Ascending aorta (tissue), 2 donors: ENCODE measurements around the gene TRAPPC3L. TPM values are rescaled to one million over a fixed set of nuclear protein-coding genes. Genes with fewer than 3 reads are reported as not detected.

ENCODE experiments used
- DNase-seq, 2 donors: peaks; one replicate each; pipeline ENCODE4 v3.0.0-alpha.2; 2019; ENCODE audit warnings: low spot score in 2 of 2
- H3K27ac ChIP-seq, 2 donors: fragments of 200-600 bp; sonication (generic); one replicate each; pipeline ENCODE4 v1.5.1; 2016 to 2017; ENCODE audit warnings: mild to moderate bottlenecking in 1 of 2
- H3K27me3 ChIP-seq: fragments of 200-600 bp; sonication (generic); one replicate; pipeline ENCODE4 v1.5.1; 2017
- H3K36me3 ChIP-seq, 2 donors: fragments of 200-600 bp; sonication (generic); one replicate each; pipeline ENCODE4 v1.5.1; 2016
- H3K4me1 ChIP-seq, 2 donors: fragments of 200-600 bp; sonication (generic); one replicate each; pipeline ENCODE4 v1.5.1; 2016 to 2017; ENCODE audit warnings: mild to moderate bottlenecking in 1 of 2
- H3K4me3 ChIP-seq, 2 donors: fragments of 200-600 bp; sonication (generic); one replicate each; pipeline ENCODE4 v1.5.1; 2016 to 2017; ENCODE audit warnings: mild to moderate bottlenecking in 1 of 2
- H3K9me3 ChIP-seq, 2 donors: fragments of 200-600 bp; sonication (generic); one replicate each; pipeline ENCODE4 v1.5.1; 2016
- intact Hi-C: fragments of 100-400 bp; cut with DNase I; formaldehyde crosslinking; loops from one replicate; pipeline ENCODE4 v1.15.1; 2023
- total RNA-seq: library from RNA; depleted of rRNA; stranded (reverse); fragments of >200 nt; gene quantifications from one replicate; pipeline ENCODE4 v1.1.0, GENCODE V29; 2016
- TF ChIP-seq, protein P1 (sequence below), 3 experiments: fragments of 200-600 bp in 2 of 3; fragments of 450-650 bp in 1 of 3; sonication (generic) in 2 of 3; IDR thresholded peaks; one replicate each; pipeline ENCODE4 v1.5.1; 2016 to 2019; ENCODE audit warnings: antibody characterized with exemption in 3 of 3, mild to moderate bottlenecking in 1 of 3, moderate library complexity in 1 of 3

Gene TRAPPC3L
- total RNA-seq, 1 donor from 2014 or later, result not detected

DNA sequence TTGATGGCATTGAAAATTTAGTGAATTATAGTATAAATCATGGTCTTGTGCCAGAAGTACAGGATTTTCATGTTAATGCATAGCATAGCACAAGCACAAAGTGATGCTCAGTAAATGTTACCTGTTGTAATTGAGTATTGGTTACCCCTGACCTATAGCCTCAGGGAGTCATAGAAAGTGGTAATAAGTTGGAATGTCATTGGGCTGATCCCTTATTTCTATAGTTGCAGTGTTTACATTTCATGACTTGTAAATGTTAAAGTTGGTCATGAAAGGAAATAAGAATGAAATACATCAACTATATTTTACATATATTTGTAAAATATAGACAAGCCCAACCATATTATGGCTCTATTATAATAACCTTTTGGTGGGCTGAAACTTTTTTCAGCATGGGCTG lies 32.9 kb upstream of the TRAPPC3L start:
- DNase-seq, result no peak
- Histone ChIP-seq H3K27ac (no peak overlapping the region), H3K27me3 (no peaks in the 10 kb centered on the region), H3K4me3 (no peak overlapping the region), H3K36me3 (peaks cover 0 to 36% of the 10 kb centered on the region in 2 donors), H3K4me1 (peaks cover 0 to 3% of the 10 kb centered on the region in 2 donors), H3K9me3 (no peaks in the 10 kb centered on the region)
- TF ChIP-seq, protein P1, sequence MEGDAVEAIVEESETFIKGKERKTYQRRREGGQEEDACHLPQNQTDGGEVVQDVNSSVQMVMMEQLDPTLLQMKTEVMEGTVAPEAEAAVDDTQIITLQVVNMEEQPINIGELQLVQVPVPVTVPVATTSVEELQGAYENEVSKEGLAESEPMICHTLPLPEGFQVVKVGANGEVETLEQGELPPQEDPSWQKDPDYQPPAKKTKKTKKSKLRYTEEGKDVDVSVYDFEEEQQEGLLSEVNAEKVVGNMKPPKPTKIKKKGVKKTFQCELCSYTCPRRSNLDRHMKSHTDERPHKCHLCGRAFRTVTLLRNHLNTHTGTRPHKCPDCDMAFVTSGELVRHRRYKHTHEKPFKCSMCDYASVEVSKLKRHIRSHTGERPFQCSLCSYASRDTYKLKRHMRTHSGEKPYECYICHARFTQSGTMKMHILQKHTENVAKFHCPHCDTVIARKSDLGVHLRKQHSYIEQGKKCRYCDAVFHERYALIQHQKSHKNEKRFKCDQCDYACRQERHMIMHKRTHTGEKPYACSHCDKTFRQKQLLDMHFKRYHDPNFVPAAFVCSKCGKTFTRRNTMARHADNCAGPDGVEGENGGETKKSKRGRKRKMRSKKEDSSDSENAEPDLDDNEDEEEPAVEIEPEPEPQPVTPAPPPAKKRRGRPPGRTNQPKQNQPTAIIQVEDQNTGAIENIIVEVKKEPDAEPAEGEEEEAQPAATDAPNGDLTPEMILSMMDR (IDR thresholded peaks at IDR 0.05), result no peak
- intact Hi-C loops, result no loop called here

DNA sequence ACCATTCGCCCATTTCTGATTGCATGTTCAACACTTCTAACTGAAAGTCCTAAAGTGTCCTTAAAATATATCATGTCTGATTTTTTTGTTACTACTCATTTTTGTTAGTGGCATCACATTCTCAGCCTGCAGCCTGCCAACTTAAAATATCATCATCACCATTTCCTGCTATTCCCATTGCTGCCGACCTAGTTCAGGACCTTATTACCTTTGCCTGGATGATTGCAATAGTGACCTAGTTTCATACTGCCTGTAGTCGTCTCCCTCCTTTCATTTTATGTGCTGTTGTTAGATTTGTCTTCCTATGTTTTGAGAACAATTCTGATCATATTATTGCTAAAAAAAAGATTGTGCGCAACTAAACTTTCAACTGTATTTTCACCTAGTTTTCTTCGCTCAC lies 32.0 kb upstream of the TRAPPC3L start:
- Histone ChIP-seq H3K36me3 (peaks cover 0 to 29% of the 10 kb centered on the region in 2 donors), H3K4me1 (peaks cover 0 to 11% of the 10 kb centered on the region in 2 donors), H3K27ac (no peak overlapping the region), H3K9me3 (no peaks in the 10 kb centered on the region), H3K27me3 (no peaks in the 10 kb centered on the region), H3K4me3 (no peak overlapping the region)
- DNase-seq, result no peak
- TF ChIP-seq, protein P1 (IDR thresholded peaks at IDR 0.05), result no peak
- intact Hi-C loops, result no loop called here

DNA sequence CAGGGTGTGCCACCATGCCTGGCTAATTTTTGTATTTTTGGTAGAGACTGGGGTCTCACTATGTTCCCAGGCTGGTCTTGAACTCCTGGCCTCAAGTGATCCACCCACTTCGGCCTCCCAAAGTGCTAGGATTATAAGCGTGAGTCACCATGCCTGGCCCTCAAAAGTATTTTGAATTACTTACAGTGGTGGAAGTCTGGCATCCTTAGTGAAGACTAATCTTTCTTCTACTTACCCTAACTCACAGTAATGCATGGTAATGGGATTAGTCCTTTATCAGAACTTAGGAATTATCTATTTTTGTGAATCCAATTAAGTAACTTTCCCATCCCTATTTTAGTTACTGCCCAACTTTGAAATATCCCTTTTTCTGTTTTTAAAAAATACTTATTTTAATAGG lies 29.7 kb upstream of the TRAPPC3L start:
- peaks cover 0 to 29% of the 10 kb centered on the region in 2 donors for H3K36me3 ChIP-seq
- H3K27me3 ChIP-seq, result no peaks in the 10 kb centered on the region
- intact Hi-C loops, result no loop called here
- TF ChIP-seq, protein P1 (IDR thresholded peaks at IDR 0.05), result no peak
- DNase-seq, result no peak
- no peak overlapping the region for H3K4me3 ChIP-seq
- peaks cover 0 to 12% of the 10 kb centered on the region in 2 donors for H3K4me1 ChIP-seq
- no peak overlapping the region for H3K27ac ChIP-seq
- no peaks in the 10 kb centered on the region for H3K9me3 ChIP-seq

DNA sequence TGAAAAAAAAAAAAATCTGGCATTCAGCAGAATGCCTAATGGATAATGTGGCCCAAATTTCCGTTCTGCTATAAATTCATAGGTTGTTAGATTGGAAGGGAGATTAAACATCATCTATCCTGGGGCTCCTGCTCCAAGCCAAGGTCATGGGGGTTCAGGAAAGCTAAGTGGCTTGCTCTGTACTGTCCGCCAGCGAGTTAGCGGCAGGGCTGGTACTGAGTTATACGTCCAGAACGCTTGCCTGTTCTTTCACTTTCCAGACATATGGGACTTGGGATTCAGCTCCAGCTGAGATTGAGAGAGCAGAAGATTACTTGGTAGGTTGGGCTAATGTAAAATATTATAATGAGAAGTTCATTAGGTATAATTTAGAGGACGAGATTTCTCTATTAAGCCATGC lies 26.7 kb upstream of the TRAPPC3L start:
- H3K27ac ChIP-seq, result peak overlapping the region; percentile 89 to 92
- TF ChIP-seq, protein P1 (IDR thresholded peaks at IDR 0.05), result no peak
- H3K36me3 ChIP-seq, result peaks cover 0 to 22% of the 10 kb centered on the region in 2 donors
- H3K9me3 ChIP-seq, result no peaks in the 10 kb centered on the region
- H3K4me3 ChIP-seq, result peak overlapping the region; percentile 68 to 74
- no peak for DNase-seq
- H3K27me3 ChIP-seq, result no peaks in the 10 kb centered on the region
- intact Hi-C loops, result loop anchor here (5.0 kb wide), 1 partner anchor 95 kb away; the partner anchor contains the start of gene ZUP1
- peaks cover 0 to 14% of the 10 kb centered on the region in 2 donors for H3K4me1 ChIP-seq

DNA sequence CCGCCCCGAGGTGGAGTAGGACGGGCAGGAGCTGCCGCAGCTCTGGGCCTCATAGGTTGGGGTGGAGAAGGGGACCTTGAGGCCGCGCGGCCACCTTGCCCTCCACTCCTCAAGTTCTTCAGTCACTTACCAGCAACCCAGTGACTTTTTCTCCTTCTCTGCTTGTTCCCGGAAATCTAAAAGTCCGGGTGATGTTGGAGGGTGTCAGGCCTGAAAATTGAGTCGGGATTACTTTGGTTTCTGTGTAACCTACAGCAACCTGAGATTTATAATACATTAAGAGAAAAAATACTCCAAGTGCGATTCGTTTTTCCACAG lies 26.2 kb upstream of the TRAPPC3L start:
- H3K36me3 ChIP-seq, result peaks cover 0 to 20% of the 10 kb centered on the region in 2 donors
- intact Hi-C loops, result loop anchor here (1.0 to 5.0 kb wide), 4 partner anchors 45 to 293 kb away; partner anchors contain the start of genes CALHM5, RSPH4A, TSPYL1 and ZUP1
- peaks cover 0 to 14% of the 10 kb centered on the region in 2 donors for H3K4me1 ChIP-seq
- H3K9me3 ChIP-seq, result no peaks in the 10 kb centered on the region
- no peak for DNase-seq
- H3K27me3 ChIP-seq, result no peaks in the 10 kb centered on the region
- H3K27ac ChIP-seq, result peak overlapping the region; percentile 89 to 92
- TF ChIP-seq, protein P1 (IDR thresholded peaks at IDR 0.05), result no peak
- H3K4me3 ChIP-seq, result peak overlapping the region; percentile 68 to 74
